SH-SY5Y (cell line): ENCODE results near the gene DSTN.

Experiments
- GATA2 ChIP-seq: IDR thresholded peaks from 2 replicates; pipeline ENCODE4 v1.6.1; 2011; ENCODE audit warnings: mild to moderate bottlenecking, low read depth, low read length
- GATA3 ChIP-seq: IDR thresholded peaks from 2 replicates; pipeline ENCODE4 v1.6.1; 2011; ENCODE audit warnings: low read depth, mild to moderate bottlenecking, low read length, moderate library complexity

GRCh38 chr20:17614812-17615644 is 45.2 kb downstream of the DSTN start:
- no peak for TF ChIP-seq GATA3
- TF ChIP-seq GATA2, result no peak
